Measurements from ENCODE around the gene MOK. TPM values are rescaled to one million over a fixed set of nuclear protein-coding genes. Genes with fewer than 3 reads are reported as not detected.

Gene MOK
- total and polyA plus RNA-seq, 2 of the 4 experiments (the other 2 are of a cell fraction) = 16.8 to 48.5 TPM

DNA sequence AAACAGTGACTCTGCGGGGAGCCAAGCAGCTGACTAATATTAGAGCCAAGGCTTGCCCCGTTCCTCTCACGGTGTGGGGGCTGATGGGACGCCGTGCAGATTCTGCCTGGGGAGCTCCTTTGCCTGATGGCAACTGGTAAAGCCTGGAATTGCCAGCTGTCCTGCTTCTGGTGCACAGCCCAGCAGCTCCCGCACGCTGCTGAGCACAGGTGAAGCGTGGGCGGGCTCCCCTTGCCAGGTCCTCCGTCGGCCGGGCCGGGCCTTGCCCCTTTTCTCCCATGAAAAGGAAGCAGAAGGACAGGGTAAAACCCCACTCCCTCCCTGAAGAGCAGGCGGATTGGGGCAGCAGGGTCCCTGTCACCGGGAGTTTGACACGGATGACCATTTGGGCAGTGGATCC lies 86.3 kb downstream of the MOK start:
- Histone ChIP-seq H3K4me3 (ENCODE audit: insufficient read depth, low read depth, low read length) (no peak overlapping the region), H2BK15ac (ENCODE audit: low read depth, low read length) (no peak overlapping the region), H3K4ac (ENCODE audit: low read depth, low read length) (no peak overlapping the region), H3K9me1 (ENCODE audit: insufficient read depth, low read length) (peaks cover 26% of the 10 kb centered on the region), H2BK5ac (ENCODE audit: low read depth, low read length, poor library complexity, severe bottlenecking) (no peak overlapping the region), H4K5ac (ENCODE audit: low read depth, low read length) (no peak overlapping the region), H3K23ac (ENCODE audit: low read depth, low read length) (no peak overlapping the region), H3K18ac (ENCODE audit: low read depth, low read length) (no peak overlapping the region), H3K4me2 (ENCODE audit: low read depth, low read length) (no peak overlapping the region), H3K14ac (replicated peaks; ENCODE audit: low read depth, low read length) (no peak overlapping the region), H3K9ac (ENCODE audit: low read depth, low read length) (no peak overlapping the region), H3K27me3 (ENCODE audit: control insufficient read depth, insufficient read depth, low read length) (no peaks in the 10 kb centered on the region), H4K20me1 (ENCODE audit: insufficient read depth, low read length) (peaks cover 15% of the 10 kb centered on the region), H3K79me1 (ENCODE audit: low read depth in 1 of 2, low read length in 2 of 2) (peaks cover 19 to 69% of the 10 kb centered on the region in 2 experiments), H3K9me3 (ENCODE audit: control insufficient read depth, insufficient read depth, low read length) (no peaks in the 10 kb centered on the region), H2BK20ac (ENCODE audit: low read depth, low read length) (no peak overlapping the region), H2AK9ac (replicated peaks; ENCODE audit: low read depth, low read length, poor library complexity) (no peak overlapping the region), H4K8ac (ENCODE audit: low read depth in 2 of 2, low read length in 2 of 2) (no peak overlapping the region), H3K36me3 (ENCODE audit: control insufficient read depth, insufficient read depth, low read length) (peaks cover 6% of the 10 kb centered on the region), H4K91ac (ENCODE audit: insufficient read depth, low read depth, low read length) (no peak overlapping the region), H2AFZ (replicated peaks; ENCODE audit: low read length, poor library complexity) (no peak overlapping the region), H2BK120ac (ENCODE audit: low read depth, low read length) (no peak overlapping the region), H2AK5ac (ENCODE audit: low read depth, low read length) (no peak overlapping the region), H3K56ac (ENCODE audit: extremely low read depth, insufficient read depth, low read length) (no peak overlapping the region), H3K27ac (ENCODE audit: insufficient read depth, low read length) (no peak overlapping the region), H3K4me1 (ENCODE audit: control insufficient read depth, insufficient read depth, low read length) (peaks cover 13% of the 10 kb centered on the region)
- ChIA-PET POLR2A (ENCODE audit: unreplicated experiment) (interaction anchor here (0.6 kb wide), 1 partner anchor 113 kb away, joined by 14 read pairs; no protein-coding TSS in a partner anchor), CTCF (interaction anchor here (0.5 kb wide), 1 partner anchor 98 kb away, joined by 3 read pairs; no protein-coding TSS in a partner anchor)
- TF ChIP-seq BHLHE40 (IDR thresholded peaks at IDR 0.05; ENCODE audit: low read depth, low read length) (no peak), MAFK (IDR thresholded peaks at IDR 0.05; ENCODE audit: low read depth, low read length) (no peak), POLR2A (IDR thresholded peaks at IDR 0.05; ENCODE audit: low read depth, low read length) (no peak), CHD1 (IDR thresholded peaks at IDR 0.05; ENCODE audit: low read depth, low read length) (no peak), MXI1 (IDR thresholded peaks at IDR 0.05; ENCODE audit: borderline replicate concordance, low read depth, low read length) (no peak), SMC3 (IDR thresholded peaks at IDR 0.05; ENCODE audit: low read depth, low read length) (no peak)
- dilution Hi-C loops (cut with HindIII; ENCODE audit: low sequenced_read_pairs, unreplicated experiment) (no loop called here), in situ Hi-C loops (cut with MboI; ENCODE audit: low sequenced_read_pairs) (no loop called here), intact Hi-C loops (cut with micrococcal nuclease) (no loop called here)
- ATAC-seq (ENCODE audit: low read depth) (no peak), DNase-seq (no peak)
- no TSS peak for BruUV-seq (replicated peaks)
- 79% methylated on average over 5 of the region's 16 CpGs; no CpG with 5 or more reads in 1 of the 2 experiments for WGBS, 2 experiments (ENCODE audit: extremely low coverage in 2 of 2, insufficient read length in 1 of 2)
